Natural killer cell (primary cell): Measurements from ENCODE around the gene SBSN. TPM values are rescaled to one million over a fixed set of nuclear protein-coding genes. Genes with fewer than 3 reads are reported as not detected.

Source experiments
- ATAC-seq, 3 donors: fragments of 150-1000 bp in 2 of 3; fragments of 200-7000 bp in 1 of 3; cut with Tn5 transposase; 1 replicate in 1 of 3; 2 replicates in 2 of 3; pipeline ENCODE4 v1.10.0; 2021; ENCODE audit warnings: mild to moderate bottlenecking in 2 of 3, moderate library complexity in 2 of 3
- DNase-seq, 2 donors: peaks; one replicate each; pipeline versions ENCODE4 v3.0.0 to v3.0.0-alpha.2; 2013 to 2021; ENCODE audit warnings: mixed read lengths in 1 of 2
- H3K27ac ChIP-seq: one replicate; pipeline ENCODE4 v1.5.1; 2013; ENCODE audit warnings: mild to moderate bottlenecking, low read length
- H3K27me3 ChIP-seq: one replicate; pipeline ENCODE4 v1.6.1; 2013; ENCODE audit warnings: low read length; ENCODE audit not compliant: control insufficient read depth, insufficient read depth
- H3K36me3 ChIP-seq: one replicate; pipeline ENCODE4 v1.6.1; 2013; ENCODE audit warnings: low read length; ENCODE audit not compliant: control insufficient read depth, insufficient read depth
- H3K4me1 ChIP-seq: one replicate; pipeline ENCODE4 v1.6.1; 2013; ENCODE audit warnings: low read length; ENCODE audit not compliant: control insufficient read depth, insufficient read depth
- H3K4me3 ChIP-seq: one replicate; pipeline ENCODE4 v1.5.1; 2013; ENCODE audit warnings: low read length
- H3K9me3 ChIP-seq: one replicate; pipeline ENCODE4 v1.6.1; 2013; ENCODE audit warnings: low read length; ENCODE audit not compliant: control insufficient read depth, insufficient read depth
- H3K27ac Mint-ChIP-seq, 2 donors: one replicate each; pipeline ENCODE4 v1.8.0; 2022; ENCODE audit warnings: mild to moderate bottlenecking in 2 of 2, mixed read lengths in 2 of 2, moderate library complexity in 1 of 2
- H3K27me3 Mint-ChIP-seq, 2 donors: one replicate each; pipeline ENCODE4 v1.8.0; 2022; ENCODE audit warnings: low read depth in 2 of 2, mixed read lengths in 2 of 2
- H3K36me3 Mint-ChIP-seq: one replicate; pipeline ENCODE4 v1.8.0; 2022; ENCODE audit warnings: mixed read lengths
- H3K4me1 Mint-ChIP-seq, 2 donors: one replicate each; pipeline ENCODE4 v1.8.0; 2022; ENCODE audit warnings: mixed read lengths in 2 of 2
- H3K4me3 Mint-ChIP-seq: one replicate; pipeline ENCODE4 v1.8.0; 2022; ENCODE audit warnings: mild to moderate bottlenecking, moderate library complexity, mixed read lengths
- H3K9me3 Mint-ChIP-seq, 2 donors: one replicate each; pipeline ENCODE4 v1.8.0; 2022; ENCODE audit warnings: mixed read lengths in 2 of 2
- WGBS: methylation state at CpG from one replicate; pipeline ENCODE4 v1.1.7; 2013; ENCODE audit warnings: missing lambda C conversion rate; ENCODE audit not compliant: insufficient coverage; 5-methylcytosine and 5-hydroxymethylcytosine counted together
- intact Hi-C: fragments of 100-400 bp; cut with micrococcal nuclease; formaldehyde crosslinking; loops from one replicate; pipeline ENCODE4 v1.14.2; 2022
- total RNA-seq, 4 donors: library from RNA; stranded (reverse); fragments of 120-200 nt in 1 of 4; gene quantifications; one replicate each; pipeline versions ENCODE4 v1.2.3 to v1.2.4, GENCODE V29; 2013 to 2022
- TF ChIP-seq, protein P1 (sequence below): fragments of 200-600 bp; IDR thresholded peaks from one replicate; pipeline ENCODE4 v1.8.0; 2022; ENCODE audit warnings: antibody characterized with exemption

SBSN gene
- total RNA-seq, 3 donors from 2014 or later (not counting 1 experiment from before 2014, with no cell fraction given): not detected

DNA sequence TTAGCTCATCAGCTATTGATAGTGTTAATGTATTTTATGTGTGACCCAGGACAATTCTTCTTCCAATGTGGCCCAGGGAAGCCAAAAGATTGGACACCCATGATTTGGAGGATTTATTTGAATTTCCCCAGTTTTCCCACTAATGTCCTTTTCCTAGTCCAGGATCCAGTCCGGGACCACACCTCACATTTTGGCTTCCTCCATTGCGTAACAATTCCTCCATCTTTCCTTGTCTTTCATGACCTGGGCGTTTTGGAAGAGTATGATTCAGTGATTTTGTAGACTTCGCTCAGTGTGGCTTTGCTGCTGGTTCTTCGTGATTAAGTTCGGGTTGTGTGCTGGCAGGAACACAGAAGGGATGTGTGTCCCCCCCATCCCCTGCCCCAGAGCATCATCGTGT is 38.6 kb upstream of the SBSN start:
- Histone ChIP-seq H3K27ac (no peak overlapping the region), H3K9me3 (no peaks in the 10 kb centered on the region), H3K4me1 (no peaks in the 10 kb centered on the region), H3K4me3 (no peak overlapping the region), H3K36me3 (no peaks in the 10 kb centered on the region), H3K27me3 (peaks cover 2% of the 10 kb centered on the region)
- Mint-ChIP-seq H3K9me3 (no peaks in the 10 kb centered on the region), H3K27me3 (peaks cover 12 to 22% of the 10 kb centered on the region in 2 donors), H3K4me1 (no peaks in the 10 kb centered on the region), H3K27ac (no peak overlapping the region), H3K4me3 (no peak overlapping the region), H3K36me3 (no peaks in the 10 kb centered on the region)
- intact Hi-C loops: no loop called here
- DNase-seq (no peak), ATAC-seq (no peak)
- TF ChIP-seq, protein P1, sequence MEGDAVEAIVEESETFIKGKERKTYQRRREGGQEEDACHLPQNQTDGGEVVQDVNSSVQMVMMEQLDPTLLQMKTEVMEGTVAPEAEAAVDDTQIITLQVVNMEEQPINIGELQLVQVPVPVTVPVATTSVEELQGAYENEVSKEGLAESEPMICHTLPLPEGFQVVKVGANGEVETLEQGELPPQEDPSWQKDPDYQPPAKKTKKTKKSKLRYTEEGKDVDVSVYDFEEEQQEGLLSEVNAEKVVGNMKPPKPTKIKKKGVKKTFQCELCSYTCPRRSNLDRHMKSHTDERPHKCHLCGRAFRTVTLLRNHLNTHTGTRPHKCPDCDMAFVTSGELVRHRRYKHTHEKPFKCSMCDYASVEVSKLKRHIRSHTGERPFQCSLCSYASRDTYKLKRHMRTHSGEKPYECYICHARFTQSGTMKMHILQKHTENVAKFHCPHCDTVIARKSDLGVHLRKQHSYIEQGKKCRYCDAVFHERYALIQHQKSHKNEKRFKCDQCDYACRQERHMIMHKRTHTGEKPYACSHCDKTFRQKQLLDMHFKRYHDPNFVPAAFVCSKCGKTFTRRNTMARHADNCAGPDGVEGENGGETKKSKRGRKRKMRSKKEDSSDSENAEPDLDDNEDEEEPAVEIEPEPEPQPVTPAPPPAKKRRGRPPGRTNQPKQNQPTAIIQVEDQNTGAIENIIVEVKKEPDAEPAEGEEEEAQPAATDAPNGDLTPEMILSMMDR: no peak
- WGBS: 90% methylated on average over 5 of the region's 7 CpGs

DNA sequence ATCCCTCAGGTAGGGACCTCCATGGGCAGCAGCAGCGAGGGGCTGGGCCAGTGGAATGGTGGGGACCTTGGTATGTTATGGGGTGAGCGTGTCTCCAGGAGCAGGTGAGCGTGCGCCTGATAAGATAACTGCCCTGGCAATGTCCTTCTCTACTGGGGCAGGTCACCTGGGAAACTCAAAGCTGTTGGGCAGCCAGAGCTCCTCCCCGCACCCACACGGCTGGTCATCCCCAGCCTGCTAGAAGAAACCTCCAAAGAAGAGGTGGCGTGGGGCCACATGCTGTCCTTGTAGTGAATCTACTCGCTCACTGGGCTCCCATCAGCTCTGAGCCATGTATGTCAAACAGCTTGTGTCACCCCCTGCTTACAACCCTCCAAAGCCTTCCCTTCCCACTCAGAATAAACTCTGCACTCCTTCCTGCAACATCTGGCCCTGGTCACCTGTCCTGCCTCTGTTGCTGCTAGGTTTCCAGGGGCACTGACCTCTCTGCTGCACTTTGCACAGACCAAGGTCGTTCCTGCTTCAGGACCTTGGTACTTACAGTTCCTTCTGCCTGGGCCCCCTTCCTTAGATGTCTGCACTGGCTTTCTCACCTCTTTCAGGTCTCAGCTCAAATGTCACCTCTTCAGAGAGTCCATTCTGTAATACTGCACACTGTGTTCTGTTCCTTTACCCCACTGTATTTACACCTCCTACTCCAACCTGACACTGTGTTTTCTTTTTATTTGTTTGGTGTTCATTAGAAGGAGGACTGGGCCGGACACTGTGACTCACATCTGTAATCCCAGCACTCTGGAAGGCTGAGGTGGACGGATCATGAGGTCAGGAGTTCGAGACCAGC is 37.1 kb upstream of the SBSN start:
- TF ChIP-seq, protein P1: no peak
- Mint-ChIP-seq H3K9me3 (no peaks in the 10 kb centered on the region), H3K4me1 (no peaks in the 10 kb centered on the region), H3K36me3 (no peaks in the 10 kb centered on the region), H3K27me3 (peaks cover 4 to 27% of the 10 kb centered on the region in 2 donors), H3K4me3 (no peak overlapping the region), H3K27ac (no peak overlapping the region)
- intact Hi-C loops: no loop called here
- ATAC-seq (no peak), DNase-seq (no peak)
- no peak overlapping the region for H3K27ac ChIP-seq
- WGBS: 82% methylated on average over 10 of the region's 12 CpGs
- H3K36me3 ChIP-seq: no peaks in the 10 kb centered on the region
- H3K4me1 ChIP-seq: no peaks in the 10 kb centered on the region
- H3K4me3 ChIP-seq: no peak overlapping the region
- no peaks in the 10 kb centered on the region for H3K9me3 ChIP-seq
- no peaks in the 10 kb centered on the region for H3K27me3 ChIP-seq

DNA sequence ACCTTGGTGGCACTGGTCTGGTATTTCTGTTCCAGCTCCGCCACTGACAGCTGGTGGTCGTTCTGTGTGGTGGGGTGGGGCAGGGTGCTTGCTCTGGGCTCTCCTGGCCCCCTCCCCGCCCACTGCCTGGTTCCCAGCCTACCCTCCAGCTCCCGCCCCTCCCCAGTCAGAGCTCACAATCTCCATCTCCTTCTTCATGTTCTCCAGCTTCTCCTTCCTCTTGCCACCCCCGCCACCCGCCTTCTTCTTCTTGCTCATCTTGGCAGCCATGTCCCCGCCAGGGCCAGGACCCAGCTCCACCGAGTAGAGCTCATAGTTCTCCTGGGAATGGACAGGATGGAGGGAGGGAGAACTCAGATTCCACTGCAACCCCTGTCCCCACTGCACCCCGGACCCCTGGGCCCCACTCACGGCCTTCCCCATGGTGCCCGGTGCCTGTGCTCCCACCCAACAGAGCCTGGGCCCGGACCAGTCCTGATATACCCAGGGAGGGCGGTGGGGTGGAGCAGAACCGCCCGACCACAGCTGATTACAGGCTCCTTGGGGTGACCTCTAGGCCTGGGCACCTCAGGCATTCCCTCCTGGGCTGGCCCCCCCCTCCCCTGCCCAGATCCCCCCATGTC is 35.2 kb upstream of the SBSN start, which contains the start of gene ATP4A:
TSS of gene ATP4A (minus strand) at position 452 of the 623 bp plus-strand sequence. CDS start at position 423, 29 bp downstream.
- peaks cover 14 to 41% of the 10 kb centered on the region in 2 donors for H3K27me3 Mint-ChIP-seq
- no peak for DNase-seq
- WGBS: 64% methylated on average over 10 of the region's 15 CpGs

More for the DNA sequence above, 35.2 kb upstream of the SBSN start, which contains the start of gene ATP4A:
- Mint-ChIP-seq H3K9me3 (no peaks in the 10 kb centered on the region), H3K36me3 (no peaks in the 10 kb centered on the region), H3K27ac (no peak within 1 kb of the TSS), H3K4me3 (no peak within 1 kb of the TSS), H3K4me1 (peaks cover 0 to 5% of the 10 kb centered on the region in 2 donors)
- Histone ChIP-seq H3K4me3 (no peak within 1 kb of the TSS), H3K27me3 (peaks cover 11% of the 10 kb centered on the region), H3K36me3 (no peaks in the 10 kb centered on the region), H3K9me3 (no peaks in the 10 kb centered on the region), H3K27ac (no peak within 1 kb of the TSS), H3K4me1 (peaks cover 9% of the 10 kb centered on the region)
- no peak for ATAC-seq
- TF ChIP-seq, protein P1: no peak
- intact Hi-C loops: no loop called here
